Type B pancreatic cell (in vitro differentiated cells): ENCODE measurements around the gene PYY. TPM values are rescaled to one million over a fixed set of nuclear protein-coding genes. Genes with fewer than 3 reads are reported as not detected.

Experiments used
- DNase-seq: peaks from one replicate; pipeline ENCODE4 v3.0.0; 2021; ENCODE audit warnings: mixed read lengths; ENCODE audit not compliant: unreplicated experiment; ENCODE audit errors: extremely low spot score
- H3K27ac Mint-ChIP-seq: 2 replicates; pipeline ENCODE4 v1.8.0; 2021; ENCODE audit warnings: mild to moderate bottlenecking, mixed read lengths
- H3K27me3 Mint-ChIP-seq: 2 replicates; pipeline ENCODE4 v1.8.0; 2021; ENCODE audit warnings: mixed read lengths
- H3K36me3 Mint-ChIP-seq: 2 replicates; pipeline ENCODE4 v1.8.0; 2021; ENCODE audit warnings: mixed read lengths
- H3K4me1 Mint-ChIP-seq: one replicate; pipeline ENCODE4 v1.8.0; 2021; ENCODE audit warnings: mixed read lengths; ENCODE audit not compliant: unreplicated experiment
- H3K4me3 Mint-ChIP-seq: 2 replicates; pipeline ENCODE4 v1.8.0; 2021; ENCODE audit warnings: mild to moderate bottlenecking, mixed read lengths
- H3K9me3 Mint-ChIP-seq: 2 replicates; pipeline ENCODE4 v1.8.0; 2021; ENCODE audit warnings: mixed read lengths
- CTCF ChIP-seq: fragments of 200-600 bp; sonication (generic); conservative IDR thresholded peaks from 2 replicates; pipeline ENCODE4 v1.5.0; 2021; ENCODE audit warnings: antibody characterized with exemption, mild to moderate bottlenecking
- long read RNA-seq: library from polyadenylated mRNA; unstranded; transcript quantifications from one replicate; pipeline ENCODE4 v2.0.0, GENCODE V29; 2020
- total RNA-seq: library from RNA; stranded (reverse); gene quantifications from 2 replicates; pipeline ENCODE4 v1.2.1, GENCODE V29; 2021; ENCODE audit warnings: low replicate concordance

The PYY gene
- total RNA-seq: 2.3 and 3.5 TPM in 2 replicates
- long read RNA-seq, partial matches to known transcripts: 1 of 1 reads
- long read RNA-seq, other reads (novel, unspliced or antisense): 0 of 1 reads

- H3K27ac Mint-ChIP-seq: no peak within 1 kb of the TSS
- H3K36me3 Mint-ChIP-seq: no peaks in the 10 kb centered on the region
- no peak for DNase-seq
- no peak for TF ChIP-seq CTCF
- H3K4me1 Mint-ChIP-seq: peaks cover 6% of the 10 kb centered on the region
- peak within 1 kb of the TSS; percentile 69 for H3K4me3 Mint-ChIP-seq
- H3K27me3 Mint-ChIP-seq: peaks cover 77% of the 10 kb centered on the region
- H3K9me3 Mint-ChIP-seq: no peaks in the 10 kb centered on the region
These were observed at the start of gene PYY for GRCh38 chr17:43953746-43954145. TSS of gene PYY (minus strand) at chr17:43953940. CDS start at chr17:43953483, 457 bp downstream.

- DNase-seq: no peak
- Mint-ChIP-seq H3K27ac (no peak overlapping the region), H3K36me3 (no peaks in the 10 kb centered on the region), H3K9me3 (no peaks in the 10 kb centered on the region), H3K4me1 (peaks cover 6% of the 10 kb centered on the region), H3K27me3 (peaks cover 66% of the 10 kb centered on the region), H3K4me3 (no peak overlapping the region)
- no peak for TF ChIP-seq CTCF
These were observed 48.6 kb upstream of the PYY start for GRCh38 chr17:44002141-44002848.

- Mint-ChIP-seq H3K9me3 (no peaks in the 10 kb centered on the region), H3K4me3 (peak overlapping the region; percentile 25)
These were observed 47.8 kb upstream of the PYY start for GRCh38 chr17:44001461-44001920.

GRCh38 chr17:44000871-44001460 is 47.2 kb upstream of the PYY start:
- peaks cover under 1% of the 10 kb centered on the region for H3K4me1 Mint-ChIP-seq
- H3K9me3 Mint-ChIP-seq: no peaks in the 10 kb centered on the region
- H3K4me3 Mint-ChIP-seq: no peak overlapping the region
- no peaks in the 10 kb centered on the region for H3K36me3 Mint-ChIP-seq
- TF ChIP-seq CTCF: no peak
- H3K27me3 Mint-ChIP-seq: peaks cover 58% of the 10 kb centered on the region
- no peak for DNase-seq
- no peak overlapping the region for H3K27ac Mint-ChIP-seq

More at GRCh38 chr17:44001461-44001920, 47.8 kb upstream of the PYY start:
- no peaks in the 10 kb centered on the region for H3K36me3 Mint-ChIP-seq
- peaks cover 6% of the 10 kb centered on the region for H3K4me1 Mint-ChIP-seq
- no peak for TF ChIP-seq CTCF
- DNase-seq: no peak
- peaks cover 60% of the 10 kb centered on the region for H3K27me3 Mint-ChIP-seq
- H3K27ac Mint-ChIP-seq: no peak overlapping the region

GRCh38 chr17:44000141-44000860 is 46.6 kb upstream of the PYY start:
- Mint-ChIP-seq H3K36me3 (no peaks in the 10 kb centered on the region), H3K27me3 (peaks cover 56% of the 10 kb centered on the region), H3K4me1 (no peaks in the 10 kb centered on the region), H3K4me3 (no peak overlapping the region), H3K27ac (no peak overlapping the region), H3K9me3 (no peaks in the 10 kb centered on the region)
- TF ChIP-seq CTCF: no peak
- no peak for DNase-seq
